K562 (cell line): ENCODE results near the gene CYB5D1. TPM values are rescaled to one million over a fixed set of nuclear protein-coding genes. Genes with fewer than 3 reads are reported as not detected.
A peak's percentile ranks its signal among the peaks of the same experiment; 100 is the strongest.

Experiments
- MNT ChIP-seq, 2 experiments: fragments of 450-650 bp; conservative IDR thresholded peaks; 2 replicates each; pipeline ENCODE4 v1.6.1; 2017; ENCODE audit warnings: mild to moderate bottlenecking in 2 of 2, moderate library complexity in 2 of 2
- RERE ChIP-seq: sonication (generic); formaldehyde crosslinking; IDR thresholded peaks from 2 replicates; pipeline ENCODE4 v1.8.0; 2023; ENCODE audit warnings: missing genetic modification reagents, mild to moderate bottlenecking, borderline replicate concordance
- polyA plus RNA-seq, 8 experiments: library from polyadenylated mRNA; depleted of rRNA in 4 of 8; stranded (reverse) in 5 of 8; unstranded in 3 of 8; fragments of >200 nt; fragmentation: Nextera tagmentation in 2 of 8; fragmentation: Illumina TruSeq in 1 of 8; extraction: Ambion mirVana in 2 of 8; extraction: Trizol in 1 of 8; gene quantifications; 2 replicates each; pipeline versions ENCODE4 v1.2.1 to v1.2.3, GENCODE V29; 2011 to 2014; ENCODE audit warnings: inconsistent platforms in 1 of 8, missing spikeins in 1 of 8
- total RNA-seq, 7 experiments: library from RNA; depleted of rRNA in 6 of 7; stranded (reverse); fragments of >200 nt in 6 of 7; fragmentation: Illumina TruSeq in 2 of 7; extraction: Trizol in 2 of 7; gene quantifications; 2 replicates each; pipeline versions ENCODE4 v1.2.1 to v1.2.3, GENCODE V29; 2011 to 2021; ENCODE audit warnings: low replicate concordance in 1 of 7

CYB5D1 gene
- total and polyA plus RNA-seq, 9 of the 15 experiments (the other 6 are each of a cell fraction or from before 2014, with no cell fraction given) = 2.4 to 7.9 (median 5.7) TPM

- TF ChIP-seq RERE (no peak), MNT (conservative IDR thresholded peaks at IDR 0.05) (peak in 1 of 2 experiments; percentile 2; a peak in 2 of 4 replicates)
- TF ChIP-seq, all 486 proteins: peak for 12
Measured at GRCh38 chr17:7886227-7887037, 28.6 kb downstream of the CYB5D1 start (continued).
